ENCODE data around the gene SP3.

The SP3 gene

DNA sequence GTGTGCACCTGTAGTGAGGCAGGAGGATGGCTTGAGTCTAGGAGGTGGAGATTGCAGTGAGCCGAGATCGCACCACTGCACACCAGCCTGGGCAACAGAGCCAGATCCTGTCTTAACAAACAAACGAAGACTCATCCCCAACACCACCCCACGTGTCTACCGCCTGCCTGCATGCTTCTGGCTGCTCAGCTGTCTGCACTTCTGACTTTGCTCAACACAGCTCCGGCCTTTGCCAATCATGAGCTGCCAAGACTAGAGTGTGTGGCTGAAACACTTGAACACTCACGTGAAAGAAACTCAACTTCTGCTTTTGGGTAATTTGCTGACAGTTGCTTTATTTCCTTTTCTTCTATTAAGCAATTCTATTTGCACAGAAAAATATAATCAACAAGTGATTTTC, 32.1 kb upstream of the SP3 start:
- DNase-seq (ENCODE audit: low read depth in 1 of 2, low spot score in 1 of 2), result no peak

DNA sequence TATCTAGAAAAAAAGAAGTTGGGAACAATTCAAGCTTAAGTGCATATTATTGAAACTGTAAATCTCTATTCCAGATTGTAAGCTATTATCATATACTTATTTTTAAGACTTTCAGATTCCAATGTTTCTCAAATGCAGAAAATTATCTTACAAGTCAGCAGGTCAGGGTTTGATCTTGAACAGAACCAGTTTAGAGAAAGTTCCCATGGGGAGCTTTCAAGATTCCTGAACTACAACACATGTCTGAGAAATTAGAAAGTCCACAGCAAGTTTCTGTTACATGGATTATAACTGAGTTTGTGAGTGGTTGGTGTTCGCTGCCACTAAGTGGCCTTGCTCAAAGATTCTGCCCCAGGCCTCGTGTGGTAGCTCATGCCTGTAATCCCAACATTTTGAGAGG, 31.6 kb upstream of the SP3 start:
- DNase-seq (ENCODE audit: low read depth in 1 of 2, low spot score in 1 of 2), result no peak

DNA sequence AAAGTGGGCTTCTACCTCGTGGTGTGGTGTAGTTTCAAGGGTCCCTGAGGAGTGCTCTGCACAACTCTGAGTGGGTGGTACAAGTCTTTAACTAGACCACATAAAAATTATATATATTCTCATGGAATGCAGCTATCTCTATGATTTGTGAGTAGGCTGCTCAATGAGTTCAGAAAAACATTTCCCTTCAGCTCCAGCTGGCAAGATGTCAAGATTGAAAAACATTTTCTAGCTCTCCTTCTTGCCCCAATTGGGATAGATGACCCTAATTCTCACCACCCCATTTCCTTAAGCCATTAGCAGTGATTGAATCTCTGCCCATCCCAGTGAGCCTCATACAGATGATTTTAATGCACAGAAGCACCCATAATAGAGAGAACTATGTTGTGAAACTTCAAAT, 28.3 kb upstream of the SP3 start:
- no peak for DNase-seq (ENCODE audit: low read depth in 1 of 2, low spot score in 1 of 2)

DNA sequence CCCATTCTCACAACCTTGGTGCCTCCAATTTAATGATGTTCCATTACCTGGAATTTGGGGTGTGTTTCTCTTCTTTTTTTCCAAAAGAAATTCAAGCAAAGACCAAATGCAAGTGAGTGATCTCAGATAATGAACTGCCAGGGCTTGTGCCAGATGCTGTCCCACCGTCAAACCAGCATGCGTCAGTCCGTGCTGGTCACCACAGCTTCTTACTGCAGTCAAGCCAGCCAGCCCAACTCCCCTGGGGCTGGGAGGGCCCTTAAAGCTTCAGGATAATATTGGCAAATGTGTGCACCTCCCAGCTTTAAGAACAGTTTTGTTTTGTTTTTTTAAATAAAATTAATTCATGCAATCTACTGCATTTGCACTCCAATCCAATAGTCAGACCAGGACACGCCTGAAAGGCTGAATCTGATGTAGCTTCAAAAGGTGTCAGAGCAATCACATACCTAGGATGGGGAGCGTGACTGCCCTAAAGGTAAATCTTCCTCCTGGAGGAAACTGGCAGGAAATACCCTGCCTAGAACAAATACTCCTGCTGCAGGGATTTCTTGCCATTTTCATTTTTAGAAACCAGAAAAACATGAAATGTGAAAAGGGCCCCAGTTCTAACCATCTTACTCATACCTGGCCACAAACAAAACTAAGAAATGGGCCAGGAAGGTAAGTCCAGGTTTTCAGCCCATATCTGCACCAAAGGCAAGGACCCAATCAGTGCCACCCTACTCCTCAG, 26.8 kb upstream of the SP3 start:
- no peak for DNase-seq (ENCODE audit: low read depth in 1 of 2, low spot score in 1 of 2)

DNA sequence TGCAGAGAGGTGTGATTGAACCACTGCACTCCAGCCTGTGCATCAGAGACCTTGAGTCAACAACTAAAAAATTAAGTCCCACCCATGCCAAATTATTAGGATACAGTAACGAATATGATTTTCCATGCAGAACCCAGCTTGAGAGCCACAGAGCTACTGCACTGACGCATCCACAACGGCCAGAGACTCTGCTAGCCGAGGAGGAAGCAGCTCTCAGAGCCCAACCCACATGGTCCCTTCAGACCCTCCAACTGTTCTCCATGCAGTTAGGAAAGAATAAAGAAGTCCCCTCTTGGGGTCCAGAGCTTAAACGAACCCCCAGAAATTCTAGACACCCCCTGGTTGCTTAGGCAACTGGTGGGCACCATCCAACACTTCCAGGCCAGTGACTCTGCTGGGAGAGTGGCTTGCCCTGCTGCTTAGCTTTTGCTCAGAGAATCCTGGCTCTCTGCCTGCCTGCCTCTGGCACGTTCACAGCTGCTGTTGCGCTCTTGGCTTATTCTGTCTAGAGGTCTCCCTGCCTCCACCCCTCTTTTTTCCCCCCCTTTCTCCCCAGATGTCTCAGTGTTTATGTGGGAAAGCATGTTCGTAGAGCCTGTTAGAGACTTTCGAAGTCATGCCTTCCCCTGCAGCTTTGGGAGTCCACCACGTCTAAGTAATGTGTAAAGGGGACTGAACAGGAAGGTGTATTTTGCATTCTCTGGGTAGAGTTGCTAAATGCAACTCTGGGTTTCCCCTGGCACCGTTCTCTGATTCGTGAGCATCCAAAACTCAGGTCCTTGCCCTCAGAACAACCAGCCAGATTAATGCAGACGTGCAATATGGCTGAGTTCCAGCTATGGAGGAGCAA, 26.0 kb upstream of the SP3 start:
- DNase-seq (ENCODE audit: low read depth in 1 of 2, low spot score in 1 of 2), result no peak

DNA sequence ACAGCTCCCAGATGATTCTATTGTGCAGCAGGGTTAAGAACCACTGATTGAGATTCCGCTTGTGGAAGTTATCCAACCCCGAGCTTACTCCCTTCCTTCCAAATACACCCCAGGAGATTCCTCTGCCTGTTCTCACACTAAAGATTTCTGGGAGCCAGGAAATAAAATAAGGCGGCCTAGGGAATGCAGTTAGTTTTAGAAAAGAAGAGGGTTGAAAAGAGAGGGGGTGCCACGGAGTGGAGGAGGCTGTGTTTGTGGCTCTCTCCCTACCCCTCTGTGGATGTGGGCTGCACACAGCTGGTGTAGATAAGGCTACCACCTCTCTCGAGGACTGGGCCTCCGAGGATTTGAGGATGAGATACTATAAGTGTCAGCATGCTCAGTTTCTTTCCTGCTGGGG, 25.1 kb upstream of the SP3 start:
- DNase-seq (ENCODE audit: low read depth in 1 of 2, low spot score in 1 of 2), result no peak

DNA sequence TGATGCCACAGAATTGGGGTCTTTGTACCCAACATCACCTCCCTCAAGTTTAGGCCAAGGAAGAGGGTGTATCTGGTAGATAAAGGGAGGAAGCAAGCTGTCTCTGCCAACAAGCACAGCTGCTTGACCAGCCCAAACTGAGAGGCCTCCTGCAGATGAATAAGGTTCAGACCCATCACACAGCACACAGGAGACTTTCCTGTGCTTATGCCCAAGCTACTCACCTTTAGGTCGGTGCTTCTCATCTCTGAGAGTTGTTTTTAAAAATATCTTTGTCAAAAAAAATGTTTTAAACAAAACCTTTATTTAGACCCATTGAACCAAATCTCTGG, 24.7 kb upstream of the SP3 start:
- no peak for DNase-seq (ENCODE audit: low read depth in 1 of 2, low spot score in 1 of 2)

DNA sequence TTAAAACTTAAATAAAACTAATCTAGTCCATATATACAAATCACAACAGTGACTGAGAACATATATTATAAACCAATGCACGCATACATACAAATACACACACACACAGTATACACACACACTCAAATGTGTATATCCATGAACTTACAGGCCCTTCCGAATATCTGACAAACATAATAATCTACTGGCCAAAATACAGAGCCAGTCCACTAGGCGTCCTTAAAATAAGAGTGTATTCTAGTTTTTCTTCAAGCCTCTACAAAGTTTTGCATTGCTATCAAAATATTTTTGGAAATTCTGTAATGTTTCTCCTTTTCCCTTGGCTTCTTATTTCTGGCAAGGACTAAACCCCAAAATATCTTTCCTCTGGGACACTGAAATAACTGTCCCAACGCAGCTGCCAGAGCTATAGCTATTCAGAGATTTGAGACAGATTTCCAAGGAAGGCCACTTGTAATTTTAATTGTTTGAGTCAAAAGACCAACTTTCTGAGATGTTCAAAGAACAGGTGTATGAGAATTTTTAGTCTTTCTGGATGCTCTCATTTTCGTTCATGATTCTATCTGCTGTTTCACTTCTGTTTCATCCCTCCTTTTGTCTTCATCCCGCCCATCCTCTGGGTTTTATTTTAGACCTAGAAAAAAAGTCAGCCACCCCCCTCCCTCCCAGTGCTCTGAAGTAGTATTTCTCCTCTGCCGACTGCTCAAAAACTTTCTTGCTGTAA, 24.1 kb upstream of the SP3 start:
- no peak for DNase-seq (ENCODE audit: low read depth in 1 of 2, low spot score in 1 of 2)

DNA sequence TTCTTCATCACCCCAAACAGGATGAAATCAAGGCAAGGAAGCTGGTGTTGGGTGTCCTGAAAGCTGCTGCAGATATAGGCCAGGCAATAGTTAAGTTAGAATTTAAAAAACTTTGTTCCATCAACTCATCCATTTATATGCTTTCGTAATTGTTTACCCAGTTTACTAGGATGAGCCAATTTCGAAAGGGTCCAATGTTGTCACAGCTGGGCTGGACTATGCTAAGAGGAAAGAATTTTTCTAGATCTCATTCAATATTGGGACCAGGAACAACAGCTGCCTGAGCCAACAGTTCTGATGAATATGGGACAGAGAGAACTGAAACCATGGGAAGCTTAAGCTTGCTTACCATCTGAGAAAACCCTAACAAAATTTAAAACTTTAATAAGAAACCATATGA, 21.6 kb upstream of the SP3 start:
- DNase-seq (ENCODE audit: low read depth in 1 of 2, low spot score in 1 of 2), result no peak

DNA sequence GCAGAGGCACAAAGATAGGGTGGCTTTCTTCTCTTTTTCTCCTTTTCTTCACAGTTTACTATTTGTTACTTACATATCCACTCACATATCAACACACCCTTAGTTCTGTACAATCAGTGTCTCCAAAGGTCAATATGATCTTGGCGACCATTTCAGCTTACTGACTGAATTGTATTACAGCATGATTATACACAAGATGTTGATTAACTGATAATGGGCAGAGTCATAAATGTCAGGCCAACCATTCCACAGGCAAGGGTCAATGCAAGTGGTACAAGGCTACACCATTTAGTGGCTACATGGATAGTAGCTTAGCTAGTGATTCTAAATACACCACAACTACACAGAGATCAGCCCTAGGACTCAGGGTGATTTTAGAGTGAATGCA, 20.4 kb upstream of the SP3 start:
- no peak for DNase-seq (ENCODE audit: low read depth in 1 of 2, low spot score in 1 of 2)

DNA sequence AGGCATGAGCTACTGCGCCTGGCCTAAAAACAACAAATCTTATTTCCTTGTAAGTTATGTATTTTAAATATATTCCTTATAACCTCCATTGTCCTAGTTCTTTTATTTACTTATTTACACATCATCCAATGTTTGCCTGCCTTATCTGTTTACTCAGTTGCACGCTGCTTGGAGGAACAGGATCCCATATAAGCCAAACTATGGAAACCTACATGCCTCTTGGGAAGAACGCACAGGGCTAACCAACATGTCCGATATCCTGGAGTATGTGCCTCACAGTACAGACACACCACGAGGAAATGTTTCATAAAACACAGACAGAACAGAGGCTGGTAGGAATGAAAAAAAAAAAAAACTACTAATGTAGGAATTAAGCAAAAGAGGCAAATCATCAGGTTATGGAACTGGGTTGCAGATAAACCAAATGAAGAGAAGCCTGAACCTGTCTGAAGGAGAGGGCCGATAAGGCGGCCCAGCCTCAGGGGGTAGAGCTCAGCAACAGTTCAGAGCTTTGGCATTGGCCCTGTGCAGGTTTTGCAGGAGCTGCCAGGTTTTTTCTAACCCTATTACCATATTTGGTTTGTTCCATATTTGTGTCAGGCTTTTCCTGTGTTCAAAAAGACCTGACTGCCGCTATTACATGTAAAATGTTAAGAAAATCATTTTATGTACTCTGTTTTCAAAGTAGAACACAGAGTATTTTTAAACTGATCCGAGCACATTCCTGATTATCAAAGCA, 19.9 kb upstream of the SP3 start:
- no peak for DNase-seq (ENCODE audit: low read depth in 1 of 2, low spot score in 1 of 2)

DNA sequence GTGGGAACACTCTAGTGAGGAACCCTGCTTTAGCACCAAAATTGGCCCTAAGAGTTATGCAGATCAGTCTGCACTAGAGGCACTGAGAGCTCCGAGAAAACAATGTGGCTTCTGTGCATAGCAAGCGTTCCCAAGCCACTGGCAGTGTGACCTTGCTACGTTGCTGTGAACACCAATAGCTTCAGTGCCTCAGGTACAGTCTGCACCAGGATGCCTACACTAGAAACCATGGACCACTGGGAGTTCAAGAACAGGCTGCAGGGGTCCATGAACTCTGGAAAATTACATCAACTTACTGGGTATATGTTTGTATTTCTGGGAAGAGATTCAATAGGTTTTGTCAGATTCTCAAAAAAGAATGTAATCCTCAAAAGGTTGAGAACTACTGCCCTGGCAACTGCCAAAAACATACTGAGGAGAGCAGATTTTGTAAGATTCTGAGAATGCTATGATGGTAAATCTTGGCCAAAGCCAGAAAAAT, 18.3 kb upstream of the SP3 start:
- DNase-seq (ENCODE audit: low read depth in 1 of 2, low spot score in 1 of 2), result no peak

DNA sequence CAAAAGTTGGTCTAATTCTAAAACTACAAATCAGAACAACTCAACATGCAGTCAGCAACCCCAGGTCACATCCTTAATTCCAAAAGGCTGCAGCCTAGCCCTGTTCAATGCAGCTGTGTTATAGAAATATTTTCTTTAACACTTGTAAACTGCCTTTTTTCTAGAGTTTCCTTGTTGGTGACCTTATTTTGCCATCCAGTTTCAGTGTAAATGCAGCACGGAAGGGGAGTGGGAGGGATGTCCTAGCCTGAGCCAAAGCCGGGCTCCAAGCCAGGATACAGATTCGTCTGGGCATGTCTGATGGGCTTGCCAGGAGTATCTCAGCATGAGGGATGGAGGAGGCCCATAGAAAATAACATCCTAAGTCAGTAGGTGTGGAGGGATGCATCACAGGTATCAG, 17.7 kb upstream of the SP3 start:
- DNase-seq (ENCODE audit: low read depth in 1 of 2, low spot score in 1 of 2), result no peak

DNA sequence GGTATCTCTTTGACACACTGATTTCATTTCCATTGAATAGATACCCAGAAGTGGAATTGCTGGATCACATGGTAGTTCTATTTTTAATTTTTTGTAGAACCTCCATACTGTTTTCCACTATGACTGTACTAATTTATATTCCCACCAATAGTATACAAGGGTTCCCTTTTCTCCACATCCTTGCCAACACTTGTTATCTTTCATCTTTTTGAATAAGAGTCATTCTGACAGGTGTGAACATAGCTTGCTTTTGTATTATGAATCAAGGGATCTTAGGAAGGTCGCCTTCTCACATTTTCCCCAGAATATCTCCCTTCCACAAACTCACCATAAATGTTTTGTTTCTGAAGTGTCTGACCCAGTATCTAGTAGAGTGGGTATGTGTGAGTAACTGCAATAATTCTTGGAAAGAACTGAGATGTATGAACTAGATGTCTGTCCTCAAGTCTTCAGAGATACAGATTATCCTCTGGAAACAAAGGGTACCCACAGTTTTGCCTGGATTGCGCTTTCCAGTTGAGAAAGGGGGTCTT, 17.1 kb upstream of the SP3 start:
- DNase-seq (ENCODE audit: low read depth in 1 of 2, low spot score in 1 of 2), result no peak

DNA sequence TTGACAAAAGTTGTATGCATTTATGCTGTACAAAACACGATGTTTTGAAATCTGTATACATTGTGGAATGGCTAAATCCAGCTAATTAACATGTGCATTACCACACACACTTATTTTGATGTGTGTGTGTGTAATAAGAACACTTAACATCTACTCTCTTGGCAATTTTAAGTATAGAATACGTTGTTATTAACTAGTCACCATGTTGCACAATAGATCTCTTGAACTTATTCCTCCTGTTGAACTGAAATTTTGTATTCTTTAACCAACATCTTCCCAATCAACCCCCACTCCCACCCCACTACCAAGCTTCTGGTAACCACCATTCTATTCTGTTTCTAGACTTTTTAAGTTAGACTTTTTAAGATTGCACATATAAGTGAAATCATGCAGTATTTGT, 16.3 kb upstream of the SP3 start:
- no peak for DNase-seq (ENCODE audit: low read depth in 1 of 2, low spot score in 1 of 2)

DNA sequence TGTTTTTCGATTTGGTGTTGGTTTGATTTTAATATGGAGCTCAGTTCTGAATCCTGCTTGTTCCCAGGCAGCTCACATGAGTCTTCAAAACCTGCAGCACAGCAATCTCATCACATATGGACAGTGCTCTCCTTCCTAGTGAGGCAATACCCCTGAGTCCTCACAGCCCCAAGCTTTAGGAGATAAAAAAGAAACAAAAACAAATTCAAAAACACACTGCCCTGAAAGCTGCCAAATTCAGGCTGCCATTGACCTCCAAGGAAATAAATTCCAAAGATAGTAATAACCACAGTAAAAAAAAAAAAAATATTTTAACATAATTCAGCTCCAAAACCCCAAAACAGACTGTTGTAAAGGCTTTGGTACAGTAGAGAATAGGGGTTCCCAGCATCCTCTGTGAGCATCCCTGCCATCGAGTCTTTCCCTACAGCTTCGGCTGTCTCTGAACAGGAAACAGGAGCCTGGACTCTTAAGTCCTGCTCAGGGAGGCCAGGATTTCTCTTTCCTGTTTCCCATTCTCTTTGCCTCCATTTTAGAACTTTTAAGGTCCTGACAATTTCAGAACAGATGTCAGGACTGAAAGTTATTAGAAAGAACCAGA, 14.7 kb upstream of the SP3 start:
- DNase-seq (ENCODE audit: low read depth in 1 of 2, low spot score in 1 of 2), result no peak

DNA sequence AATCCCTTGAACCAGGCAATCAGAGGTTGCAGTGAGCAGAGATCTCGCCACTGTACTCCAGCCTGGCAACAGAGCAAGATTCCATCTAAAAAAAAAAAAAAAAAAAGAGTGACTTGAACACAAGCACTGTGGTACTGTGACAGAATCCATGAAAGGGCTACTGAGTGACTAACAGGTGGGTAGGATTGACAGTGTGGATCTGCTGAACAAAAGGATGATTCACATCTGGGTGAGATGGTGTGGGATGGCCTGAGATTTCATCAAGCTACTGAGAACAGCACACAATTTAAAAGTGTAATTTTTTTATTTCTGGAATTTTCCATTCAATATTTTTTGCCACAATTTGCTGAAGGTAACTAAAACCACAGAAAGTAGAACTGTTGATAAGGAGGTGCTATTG, 13.3 kb upstream of the SP3 start:
- peak in 1 of 2 donors; percentile 21 for DNase-seq (ENCODE audit: low read depth in 1 of 2, low spot score in 1 of 2)

DNA sequence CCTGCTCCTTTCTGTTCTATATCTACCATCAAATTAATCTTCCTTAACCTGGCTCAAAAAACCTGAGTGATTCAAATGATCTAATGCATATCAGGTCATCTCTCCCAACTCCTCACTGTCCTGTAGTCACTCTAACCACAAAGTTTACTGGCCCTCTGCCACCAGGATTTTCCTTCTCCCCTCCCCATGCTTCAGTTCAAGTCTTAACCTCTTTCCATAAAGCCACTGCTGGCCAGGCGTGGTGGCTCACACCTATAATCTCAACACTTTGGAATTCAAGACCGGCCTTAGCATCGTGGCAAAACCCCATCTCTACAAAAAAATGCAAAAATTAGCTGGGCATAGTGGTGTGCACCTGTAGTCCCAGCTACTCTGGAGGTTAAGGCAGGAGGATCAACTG, 7.5 kb upstream of the SP3 start:
- no peak for DNase-seq (ENCODE audit: low read depth in 1 of 2, low spot score in 1 of 2)

DNA sequence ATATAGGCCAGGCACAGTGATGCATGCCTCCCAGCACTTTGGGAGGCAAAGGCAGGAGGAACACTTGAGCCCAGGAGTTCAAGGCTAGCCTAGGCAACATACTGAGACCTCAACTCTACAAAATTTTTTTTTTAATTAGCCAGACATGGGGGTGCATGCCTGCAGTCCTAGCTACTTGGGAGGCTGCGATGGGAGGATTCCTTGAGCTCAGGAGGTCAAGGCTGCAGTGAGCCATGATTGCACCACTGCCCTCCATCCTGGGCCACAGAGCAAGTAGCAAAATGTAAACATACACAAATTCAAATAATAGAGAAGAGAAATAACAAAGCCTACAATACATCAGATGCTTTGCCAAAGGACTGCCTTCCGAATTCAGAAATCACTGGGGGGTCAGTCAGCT, 7.0 kb upstream of the SP3 start:
- DNase-seq (ENCODE audit: low read depth in 1 of 2, low spot score in 1 of 2), result no peak

DNA sequence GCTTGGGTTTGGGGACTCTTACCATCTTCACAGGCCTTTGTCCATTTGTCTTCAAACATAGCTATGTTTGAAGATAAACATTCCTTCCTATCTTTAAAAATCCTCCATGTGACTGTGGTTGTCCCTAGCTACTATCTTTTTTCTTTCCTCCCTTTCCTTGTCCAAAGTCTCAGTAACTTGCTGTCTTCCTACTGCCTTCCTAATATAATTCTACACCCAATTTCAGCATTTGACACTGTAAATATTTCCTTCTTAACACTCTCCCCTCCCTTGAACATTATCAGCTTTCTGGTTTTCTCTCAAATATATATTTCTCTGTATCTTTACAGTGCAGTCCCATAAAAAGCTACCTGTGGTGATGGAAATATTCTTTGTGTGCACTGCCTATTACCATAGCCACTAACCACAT, 5.3 kb upstream of the SP3 start:
- DNase-seq (ENCODE audit: low read depth in 1 of 2, low spot score in 1 of 2), result no peak

DNA sequence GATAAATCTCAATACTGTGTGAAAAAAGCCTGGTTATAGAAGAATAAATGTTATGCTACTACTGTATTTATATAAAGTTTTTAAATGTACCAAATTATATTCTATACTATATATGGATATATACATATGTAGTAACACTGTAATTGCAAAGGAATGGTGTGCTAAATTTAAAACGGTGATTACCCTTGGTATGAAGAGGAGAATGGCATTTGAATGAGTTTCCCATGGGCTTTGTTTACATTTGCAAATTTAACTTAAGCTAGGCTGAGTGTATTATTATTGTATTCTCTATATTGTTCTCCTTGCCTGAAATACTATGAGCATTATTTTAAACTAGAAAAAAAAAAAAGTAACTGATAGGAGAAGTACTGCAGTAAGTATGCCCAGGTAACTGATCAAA, 4.7 kb upstream of the SP3 start:
- DNase-seq (ENCODE audit: low read depth in 1 of 2, low spot score in 1 of 2), result no peak

All from activated CD4-positive, alpha-beta T cell treated with anti-CD3 and anti-CD28 coated beads, Interleukin-2, amount 50 U/mL, for 24 hours (primary cell).